Islet precursor cell (in vitro differentiated cells): ENCODE results near the gene NTM.
A peak's percentile ranks its signal among the peaks of the same experiment; 100 is the strongest.

ENCODE experiments used
- DNase-seq: peaks from one replicate; pipeline ENCODE4 v3.0.0-alpha.2; 2018

NTM gene

DNA sequence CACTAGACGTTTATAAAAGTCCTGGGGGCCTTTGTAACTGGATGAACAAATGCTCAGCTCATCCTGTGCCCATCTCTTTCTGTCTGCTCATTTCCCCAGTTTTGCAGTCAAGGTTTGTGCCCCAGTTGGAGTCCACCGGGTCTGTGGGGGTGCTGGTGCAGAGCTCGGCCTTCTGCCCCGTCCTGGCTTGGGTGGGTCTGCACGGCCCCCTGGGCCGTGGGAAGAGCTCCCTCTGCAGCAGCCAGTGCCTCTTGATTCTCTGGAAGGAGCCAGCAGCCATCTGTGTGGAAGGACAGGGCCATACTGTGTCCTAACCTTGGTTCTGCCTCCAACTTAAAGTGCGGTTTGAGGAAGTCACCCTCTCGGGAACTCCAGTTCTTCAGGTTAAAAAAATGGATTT lies 140.2 kb downstream of the NTM start:
- DNase-seq: no peak

DNA sequence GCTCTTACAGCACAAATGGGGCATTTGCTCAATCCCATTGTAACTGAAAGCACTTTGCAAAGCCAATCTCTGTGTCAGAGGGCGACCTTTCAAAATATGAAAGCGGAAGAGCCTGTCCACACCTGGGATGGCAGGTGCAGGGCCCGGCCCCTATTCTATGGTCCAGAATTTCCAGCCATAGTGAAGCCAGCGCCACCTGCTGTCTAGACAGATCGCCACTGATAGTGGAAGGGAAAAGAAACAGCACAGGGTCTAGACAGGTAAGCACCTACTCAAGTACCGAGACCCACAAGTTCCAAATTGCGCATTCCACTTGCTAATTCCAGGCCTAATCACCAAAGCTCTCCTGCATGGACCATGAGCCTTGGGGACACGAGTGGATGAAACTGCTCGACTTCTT lies 141.4 kb downstream of the NTM start:
- peak; percentile 80 for DNase-seq

DNA sequence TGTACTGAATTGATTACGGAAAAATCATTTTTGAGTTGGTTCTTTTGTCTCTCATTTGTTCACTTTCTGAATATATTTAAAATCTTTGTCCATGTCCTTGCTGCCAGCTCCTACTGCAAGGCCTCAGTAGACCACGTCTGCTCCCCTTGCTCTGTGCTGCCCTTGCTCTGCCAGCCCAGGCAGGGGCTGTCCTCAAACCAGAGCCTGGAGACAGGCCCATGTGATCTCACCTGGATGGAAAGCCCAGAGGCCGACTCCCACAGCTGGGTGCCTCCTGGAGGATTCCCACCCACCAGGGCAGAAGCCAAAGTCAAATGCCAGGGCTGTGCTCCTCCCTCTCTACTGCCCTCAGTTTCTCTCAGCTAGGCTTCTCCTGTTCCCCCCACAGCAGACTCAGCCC lies 141.8 kb downstream of the NTM start:
- DNase-seq: no peak

DNA sequence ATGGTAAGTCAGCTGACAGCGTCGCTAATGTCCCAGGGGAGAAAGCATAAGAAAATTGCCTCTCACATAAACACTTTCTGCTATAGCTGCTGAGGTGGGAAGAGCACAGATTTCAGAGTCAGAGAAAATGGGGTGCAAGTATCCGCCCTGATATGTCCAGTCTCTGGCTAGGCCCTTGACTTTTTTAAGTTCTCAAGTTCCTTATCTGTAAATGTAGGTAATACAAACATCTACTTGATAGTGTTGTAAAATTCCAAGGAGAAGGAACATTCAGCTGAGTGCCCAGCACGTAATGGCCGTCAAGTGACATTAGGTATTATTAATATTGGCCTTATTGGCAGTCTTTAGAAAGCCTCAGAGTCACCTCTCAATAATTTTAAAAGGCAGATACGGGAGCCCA lies 143.6 kb downstream of the NTM start:
- DNase-seq: no peak

DNA sequence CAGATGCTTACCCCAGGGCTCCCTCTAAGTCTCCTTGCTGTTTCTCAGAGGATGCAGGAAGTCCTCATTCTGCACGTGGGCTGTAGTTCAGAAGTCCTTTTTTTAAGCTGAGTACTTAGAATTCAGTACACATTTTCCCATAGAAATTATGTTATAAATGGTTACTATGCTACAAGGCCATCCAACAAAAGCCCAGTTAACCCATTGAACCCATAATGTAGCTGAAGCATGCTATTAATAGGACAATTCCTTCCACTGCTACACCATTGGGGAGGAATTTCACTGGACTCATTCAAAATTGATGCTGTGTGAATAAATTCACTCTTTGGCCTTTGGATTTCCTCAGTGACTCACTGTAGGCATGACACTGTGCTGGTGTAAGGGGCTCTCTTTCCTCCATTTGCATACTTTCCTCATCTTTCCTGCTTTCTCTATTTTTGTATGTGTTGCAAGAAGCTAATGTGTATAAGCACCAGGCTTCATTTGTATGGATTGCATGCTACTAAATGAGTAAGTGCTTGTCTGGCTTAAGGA lies 148.0 kb downstream of the NTM start:
- no peak for DNase-seq

DNA sequence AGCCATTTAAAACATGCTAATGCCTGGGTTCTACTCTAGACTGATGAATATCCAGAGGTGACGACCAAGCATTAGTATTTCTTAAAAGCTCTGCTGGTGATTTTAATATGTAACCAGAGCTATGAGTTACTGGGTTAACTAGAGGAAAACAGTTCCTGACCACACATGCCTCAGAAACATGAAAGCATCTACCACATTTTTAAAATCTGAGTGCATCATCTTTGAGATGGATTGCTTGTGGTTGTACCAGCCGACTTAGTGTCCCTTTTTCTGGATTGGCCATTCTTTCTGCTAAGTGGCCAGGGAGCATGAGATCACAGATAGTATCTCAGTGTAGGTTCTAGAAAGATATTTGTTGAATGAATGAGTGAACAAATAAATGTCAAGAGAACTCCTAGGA lies 152.4 kb downstream of the NTM start:
- DNase-seq: no peak

DNA sequence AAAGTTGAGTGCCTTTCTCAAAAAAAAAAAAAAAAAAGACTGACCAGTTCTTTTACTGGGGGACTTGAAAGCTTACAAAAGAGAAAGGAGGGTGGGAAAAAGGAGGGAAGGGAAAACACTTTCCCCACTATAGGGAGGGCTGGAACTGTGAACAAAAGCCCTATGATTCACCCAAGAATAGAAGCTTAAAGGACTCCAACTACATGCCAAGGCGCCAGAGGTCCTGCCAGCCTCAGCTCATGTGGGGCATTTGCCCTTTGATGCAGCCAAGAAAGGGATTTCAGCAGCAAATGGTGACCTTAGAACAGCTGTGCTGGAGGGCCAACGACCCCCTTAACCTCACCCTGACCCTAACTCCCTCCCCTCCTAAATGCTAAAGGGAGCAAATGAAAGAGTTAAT lies 160.0 kb downstream of the NTM start:
- DNase-seq: no peak

DNA sequence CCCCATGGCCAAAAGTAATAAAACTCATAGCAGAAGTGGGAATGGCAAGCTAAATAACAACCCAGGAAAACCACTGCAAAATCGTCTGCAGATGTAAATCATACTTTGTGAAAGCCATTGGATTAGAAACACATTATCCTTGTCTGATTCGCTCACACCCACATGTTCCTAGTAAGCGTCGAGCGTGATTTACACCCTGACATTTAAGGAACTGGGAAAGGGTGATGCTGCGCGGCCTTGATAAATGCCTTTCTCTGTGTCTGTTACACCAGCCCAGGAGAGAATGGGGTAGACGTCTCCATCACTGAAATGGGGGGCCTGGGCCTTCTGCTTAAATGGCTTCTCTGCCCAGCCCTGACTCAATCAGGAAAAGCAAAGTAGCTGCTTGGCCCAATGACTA lies 162.7 kb downstream of the NTM start:
- DNase-seq: no peak

DNA sequence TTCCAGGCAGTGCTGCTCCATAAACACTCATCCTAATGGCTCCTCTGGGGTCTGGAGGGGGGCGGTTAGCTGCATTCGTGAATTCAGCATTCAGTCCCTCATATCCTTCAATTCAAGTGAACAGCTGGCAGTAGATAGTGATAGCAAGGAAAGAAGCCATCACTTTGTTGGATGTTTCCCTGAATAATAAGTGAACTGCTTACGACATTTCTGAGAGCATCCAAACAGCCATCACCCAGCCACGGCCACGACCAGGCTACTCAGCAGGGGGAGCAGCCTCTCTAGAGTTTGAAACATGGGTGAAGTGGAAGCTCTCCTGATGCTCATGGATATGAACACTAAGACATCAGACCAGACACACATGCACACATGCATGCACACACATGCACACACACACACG lies 163.6 kb downstream of the NTM start:
- no peak for DNase-seq

DNA sequence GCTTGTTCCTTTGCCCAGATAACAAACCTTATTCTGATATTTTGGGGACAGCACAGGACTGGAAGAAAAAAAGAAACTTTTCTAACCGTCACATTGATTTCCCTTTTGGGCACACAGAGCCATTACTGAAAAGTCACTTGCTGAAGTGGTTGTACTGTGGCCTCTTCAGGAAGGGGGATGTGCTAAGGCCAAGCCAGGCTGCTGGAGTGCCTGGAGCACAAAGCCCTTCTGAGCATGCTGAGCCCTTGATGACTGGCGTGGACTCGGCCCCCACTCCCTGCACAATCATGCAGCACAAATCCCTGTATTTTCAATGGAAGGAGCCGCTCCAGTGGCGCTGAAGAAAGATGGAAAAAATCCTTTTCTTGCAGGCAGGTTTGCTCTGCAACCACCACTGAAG lies 164.2 kb downstream of the NTM start:
- DNase-seq: no peak

DNA sequence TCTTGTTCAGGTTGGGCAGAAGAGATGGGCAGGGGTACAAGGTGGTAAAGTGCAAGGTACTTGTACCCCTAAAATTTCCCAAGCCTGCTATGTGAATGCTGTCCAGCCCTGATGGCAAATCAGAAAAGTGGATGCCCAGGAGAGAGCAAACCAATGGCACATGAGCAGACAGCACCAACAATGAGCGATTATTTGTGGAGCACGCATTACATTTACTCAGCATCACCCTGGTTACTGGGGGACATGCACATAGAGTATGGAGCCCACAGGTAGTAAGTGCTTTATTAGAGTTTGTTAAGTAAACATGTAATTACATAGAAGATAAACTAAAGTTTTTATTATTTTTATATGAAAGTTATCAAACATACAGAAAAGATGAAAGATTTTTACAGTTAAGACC lies 165.7 kb downstream of the NTM start:
- no peak for DNase-seq

DNA sequence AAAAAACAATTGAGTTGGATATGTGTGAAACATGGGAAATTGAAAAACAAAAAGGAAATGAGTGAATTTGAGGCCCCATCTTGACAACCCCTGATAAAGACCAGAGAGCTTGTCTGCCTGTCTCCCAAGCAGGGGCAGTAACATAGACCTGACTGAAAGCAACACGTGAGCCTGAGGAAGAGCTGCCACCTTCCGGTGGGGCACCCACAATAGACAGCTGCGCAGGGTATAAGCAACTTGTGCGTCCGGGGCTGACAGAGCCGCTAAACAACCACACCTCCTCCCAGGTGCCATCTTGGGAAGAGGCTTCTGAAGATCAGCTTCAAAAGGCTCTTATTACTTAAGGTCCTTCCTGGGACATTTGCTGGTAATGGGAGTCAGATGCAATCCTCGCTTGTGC lies 166.8 kb downstream of the NTM start:
- DNase-seq: no peak

DNA sequence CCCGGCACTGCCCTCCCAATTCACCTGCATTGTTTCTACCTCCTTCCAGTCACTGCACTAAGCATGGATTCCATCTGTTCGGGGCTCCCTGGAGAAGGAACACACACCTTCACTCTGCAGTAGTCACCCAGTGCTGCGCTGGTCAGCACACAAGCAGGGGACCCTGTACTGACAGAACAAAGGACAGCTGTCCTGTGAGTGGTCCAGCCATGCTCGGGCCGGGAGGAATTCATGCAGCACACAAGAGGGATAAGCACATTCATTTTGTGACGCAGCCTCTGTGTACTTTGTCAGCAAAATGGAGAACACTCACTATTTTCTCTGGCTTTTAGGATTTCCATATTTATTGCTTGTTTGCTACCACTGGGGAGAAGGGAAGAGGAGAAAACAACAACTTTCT lies 167.3 kb downstream of the NTM start:
- DNase-seq: no peak

DNA sequence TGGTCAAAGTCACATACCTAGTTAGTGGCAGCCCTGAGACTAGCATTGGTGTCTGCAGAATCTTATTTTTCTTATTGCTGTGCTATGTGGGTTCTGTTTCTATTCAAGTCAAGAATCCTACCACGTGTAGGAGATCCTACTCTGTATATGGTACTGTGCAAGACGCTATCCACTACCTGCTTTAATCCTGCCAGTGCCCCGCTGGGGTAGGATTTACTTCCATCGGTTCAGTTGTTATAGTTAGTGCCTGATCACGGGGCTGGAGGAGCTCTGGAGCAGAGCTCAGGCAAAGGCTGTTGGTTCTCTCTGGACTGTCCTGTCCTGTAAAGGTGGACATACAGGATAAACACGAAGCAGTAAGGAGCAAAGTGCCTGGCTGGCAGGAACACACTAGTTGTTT lies 167.9 kb downstream of the NTM start:
- no peak for DNase-seq

DNA sequence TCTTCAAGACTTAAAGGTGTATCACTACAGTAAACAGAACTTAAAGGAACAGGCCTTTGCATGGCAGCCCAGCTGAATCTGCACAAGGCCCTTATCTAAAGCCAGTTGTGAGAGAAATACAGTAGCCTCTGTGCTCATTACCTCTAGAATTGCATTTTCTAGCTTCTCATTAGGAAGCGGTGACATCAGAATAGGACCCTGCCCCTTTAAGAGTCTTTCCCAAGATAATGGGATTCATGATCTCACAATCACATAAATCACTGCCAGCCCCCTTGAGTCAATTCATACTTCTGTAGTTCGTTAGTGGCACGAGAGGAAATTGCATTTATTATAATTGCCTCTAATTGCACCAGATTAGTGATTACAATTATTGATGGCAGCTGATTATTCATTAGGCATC lies 170.3 kb downstream of the NTM start:
- DNase-seq: no peak

DNA sequence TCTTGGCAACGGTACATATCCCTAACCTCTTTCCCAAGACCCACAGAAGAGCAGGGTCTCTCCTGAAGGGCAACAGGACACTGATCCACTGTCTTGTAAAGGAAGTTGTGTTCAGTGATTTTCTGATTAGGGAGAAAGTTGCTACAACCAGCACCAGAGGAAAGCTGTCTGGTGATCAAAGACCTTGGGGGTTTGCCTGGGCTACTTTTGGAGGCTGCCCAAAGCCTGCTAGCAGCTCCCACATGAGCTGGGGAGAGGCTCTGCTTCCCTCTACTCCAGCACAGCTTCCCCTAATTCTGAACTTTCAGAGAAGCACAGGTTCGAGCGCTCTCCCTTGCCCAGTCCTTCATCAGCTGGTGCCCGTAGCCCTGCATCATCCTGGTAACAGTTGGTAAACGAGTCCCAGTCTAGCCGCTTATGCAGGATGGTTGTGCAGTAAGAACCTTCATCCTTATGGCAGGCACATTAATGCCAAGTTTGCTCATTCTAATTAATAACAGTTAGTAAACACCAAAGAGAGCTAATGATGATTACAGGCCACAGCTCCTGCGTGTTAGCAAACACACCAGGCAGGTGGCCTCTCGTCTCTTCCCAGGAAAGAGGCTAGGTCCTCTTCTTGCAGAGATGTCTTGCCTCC lies 173.1 kb downstream of the NTM start:
- DNase-seq: no peak

DNA sequence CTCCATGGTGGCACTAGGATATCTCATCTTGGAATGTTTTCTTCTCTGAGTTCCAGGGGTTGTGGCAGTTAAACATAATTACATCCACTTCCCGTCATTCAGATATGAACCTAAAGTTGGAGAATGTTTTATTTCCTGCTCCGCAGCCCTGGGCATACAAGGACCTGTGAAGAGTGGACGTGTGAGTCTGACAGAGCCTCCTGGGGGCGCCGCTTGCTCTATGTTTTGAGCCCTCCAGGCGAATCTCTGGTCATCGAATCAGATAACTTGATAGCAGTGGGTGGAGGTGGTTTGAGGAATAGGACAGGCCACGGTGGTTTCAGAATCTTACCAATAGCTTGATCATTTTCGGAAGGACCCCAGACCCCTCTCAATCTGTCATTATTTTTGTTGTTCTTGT lies 174.2 kb downstream of the NTM start:
- DNase-seq: no peak

DNA sequence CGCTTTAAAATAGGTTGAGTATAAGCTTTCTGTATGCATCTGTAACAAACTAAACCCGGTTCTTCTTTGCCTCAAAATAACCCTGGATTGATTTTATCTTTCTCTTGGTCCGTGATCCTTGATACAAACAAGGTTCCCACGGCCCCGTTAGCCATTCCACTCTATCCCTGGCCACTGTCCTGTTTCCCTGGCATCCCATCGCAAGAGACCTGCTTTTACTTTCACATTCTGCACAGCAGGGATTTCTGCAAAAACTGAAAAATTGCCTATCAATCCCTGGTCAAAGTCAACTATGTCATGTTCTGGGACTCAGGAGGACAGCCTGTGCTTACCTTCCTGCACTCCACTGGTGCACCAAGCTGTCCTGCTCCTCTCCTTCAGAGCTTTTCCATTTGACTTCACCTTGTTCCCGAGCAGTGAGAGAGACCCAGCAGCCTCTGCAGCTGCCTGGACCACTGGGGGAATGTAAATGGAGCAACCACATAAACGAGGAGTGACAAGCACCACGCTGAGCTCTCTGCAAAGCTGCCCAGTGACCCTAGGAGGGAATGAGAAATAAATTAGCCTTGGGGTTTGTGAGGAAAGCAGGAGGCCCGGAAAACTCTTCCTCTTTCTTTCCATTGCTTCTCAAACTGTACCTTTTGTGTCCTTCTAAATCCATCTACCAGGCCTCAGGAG lies 175.9 kb downstream of the NTM start:
- no peak for DNase-seq

DNA sequence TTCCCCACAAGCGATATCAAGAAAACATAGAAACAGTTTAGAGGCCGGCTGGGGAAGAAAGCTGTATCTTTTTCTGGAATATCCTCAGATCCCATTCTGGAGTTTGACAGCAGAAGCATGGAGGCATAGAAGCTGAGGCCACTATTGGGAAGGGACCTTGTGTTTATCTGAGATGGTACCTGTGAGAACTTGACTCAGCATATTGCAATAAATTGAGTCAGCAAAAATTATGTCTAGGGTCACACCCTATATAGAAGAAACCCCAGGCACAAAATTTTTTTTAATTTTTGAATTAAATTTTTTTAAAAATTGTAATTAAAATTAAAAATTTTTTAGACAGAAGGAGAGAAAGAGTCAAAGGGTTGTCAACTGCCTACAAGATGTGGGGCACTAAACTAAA lies 178.7 kb downstream of the NTM start:
- no peak for DNase-seq

DNA sequence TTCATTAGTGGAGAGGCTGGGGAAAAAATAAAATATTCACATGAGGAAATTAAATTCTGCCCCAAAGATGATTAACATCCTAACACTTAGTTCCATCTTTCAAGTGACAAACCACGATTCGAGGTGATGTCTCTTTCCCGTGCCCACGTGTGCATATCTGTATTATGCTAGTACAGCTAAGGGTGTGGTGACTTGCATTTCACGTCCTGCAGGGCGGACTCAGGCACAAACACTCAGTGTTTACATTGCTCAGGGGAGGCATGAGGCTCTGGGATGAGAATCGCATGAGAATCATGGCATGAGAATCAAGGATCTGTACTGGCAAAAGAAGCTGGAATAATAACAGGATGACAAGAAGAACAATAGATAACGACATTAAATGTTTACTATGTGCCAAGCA lies 179.4 kb downstream of the NTM start:
- DNase-seq: no peak

DNA sequence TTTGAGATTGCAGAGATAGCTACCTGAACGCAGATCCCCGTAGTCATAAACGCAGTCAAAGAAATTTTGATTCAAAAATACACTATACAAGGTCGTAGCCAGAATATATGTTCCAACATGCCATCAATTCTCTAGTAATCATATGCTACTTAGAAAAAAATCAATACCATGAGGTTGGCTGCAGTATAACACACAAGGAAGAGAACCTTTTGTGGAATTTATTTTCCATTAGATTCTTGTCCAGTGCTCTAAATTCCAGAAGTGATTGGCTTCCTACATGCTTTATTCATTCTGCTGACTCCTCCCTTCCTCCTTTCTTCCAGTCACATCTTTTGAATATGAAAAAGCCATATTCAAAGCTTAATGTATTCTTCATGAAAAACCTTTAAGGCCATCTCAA lies 189.9 kb downstream of the NTM start:
- no peak for DNase-seq

DNA sequence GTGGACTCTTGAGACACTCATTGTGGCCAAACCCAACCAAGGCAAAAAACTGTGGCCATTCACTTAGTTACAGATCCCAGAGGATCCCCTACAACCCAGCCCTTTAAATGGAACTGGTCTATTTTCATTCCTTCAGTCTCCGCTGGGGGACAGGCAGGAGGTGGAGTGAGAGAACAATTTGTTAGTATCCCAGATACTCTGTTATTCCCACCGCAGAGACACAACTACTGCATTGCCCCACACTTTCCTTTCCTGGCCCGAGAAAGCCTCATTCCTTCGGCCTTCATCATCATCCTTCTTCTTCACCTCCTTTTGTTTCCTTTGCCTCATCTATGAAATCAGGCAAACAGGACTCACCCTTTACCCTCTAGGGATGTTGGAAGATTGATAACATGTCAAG lies 191.1 kb downstream of the NTM start:
- DNase-seq: peak; percentile 67

DNA sequence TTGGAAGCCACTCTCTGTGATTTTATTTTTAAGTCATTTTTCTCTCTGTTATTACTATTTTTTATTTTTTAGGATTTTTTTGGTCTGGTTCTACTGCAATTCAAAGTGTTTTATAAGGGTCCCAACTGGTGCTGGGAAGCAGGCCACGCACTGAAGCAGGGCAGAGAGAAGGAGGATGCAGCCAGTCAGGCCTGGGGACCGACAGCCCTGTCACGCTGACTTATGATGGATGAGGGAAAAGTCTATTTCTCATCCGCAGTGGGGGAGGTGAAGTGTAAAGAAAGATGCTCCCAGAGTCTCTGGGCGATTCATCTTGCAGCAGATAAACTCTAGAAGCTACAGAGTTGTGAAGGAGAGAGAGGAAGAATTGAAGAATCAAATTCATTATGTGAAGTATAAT lies 191.6 kb downstream of the NTM start:
- no peak for DNase-seq

DNA sequence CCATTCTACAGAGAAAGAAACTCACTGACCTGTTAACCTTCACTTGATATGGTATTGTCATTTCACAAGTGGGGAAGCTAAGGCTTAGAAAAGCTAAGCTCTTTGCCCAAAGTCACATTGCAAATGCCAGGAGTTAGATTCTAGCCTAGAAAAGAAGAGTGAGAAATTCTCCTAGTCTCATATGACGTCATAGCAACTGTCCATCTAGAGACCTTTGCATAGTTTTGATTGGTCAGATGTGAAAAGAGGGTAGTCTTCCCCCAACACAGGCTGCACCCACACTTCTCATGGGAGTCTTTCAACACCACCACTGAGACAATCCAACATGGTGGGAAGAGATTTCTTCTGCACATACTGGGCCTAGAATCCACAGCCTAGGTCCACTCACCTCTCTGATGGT lies 197.9 kb downstream of the NTM start:
- no peak for DNase-seq

DNA sequence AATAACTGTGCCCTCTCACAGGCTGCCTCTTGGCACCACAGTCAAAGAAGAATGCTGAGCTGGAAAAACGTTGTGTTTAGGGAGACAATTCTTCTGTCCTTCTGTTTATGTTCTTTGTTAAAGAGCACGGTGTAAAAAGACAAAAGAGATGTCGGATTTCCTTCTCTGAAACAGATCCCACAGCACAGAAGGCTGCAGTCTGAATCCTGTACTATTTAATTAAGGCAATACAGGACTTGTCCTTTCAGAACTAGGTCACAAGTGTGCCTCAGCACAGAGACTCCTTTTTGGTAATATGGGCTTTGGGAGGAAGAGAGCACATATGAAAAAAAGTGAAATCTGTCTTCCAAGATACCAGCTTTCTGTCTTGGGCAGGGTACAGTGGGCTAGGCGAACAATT lies 201.2 kb downstream of the NTM start:
- DNase-seq: no peak
